Muscle of leg (tissue), 9 donors: ENCODE results near the gene NAIP. TPM values are rescaled to one million over a fixed set of nuclear protein-coding genes. Genes with fewer than 3 reads are reported as not detected.

ENCODE experiments used
- polyA plus RNA-seq, 8 donors: library from polyadenylated mRNA; unstranded; fragments of 120-200 nt; gene quantifications; one replicate each; pipeline versions ENCODE4 v1.2.1 to v1.2.3, GENCODE V29; 2013; ENCODE audit warnings: inconsistent platforms in 1 of 8, low replicate concordance in 1 of 8; ENCODE audit not compliant: insufficient read length in 8 of 8, insufficient read depth in 1 of 8
- total RNA-seq: library from RNA; stranded (reverse); fragments of 120-200 nt; gene quantifications from one replicate; pipeline ENCODE4 v1.2.4, GENCODE V29; 2013

The NAIP gene
- total and polyA plus RNA-seq, 9 donors = 8.0 to 20.5 (median 11.6) TPM

Other genes starting within 250 kb of the NAIP start
- gene SERF1A, start 124.7 kb downstream of the NAIP start, total RNA-seq = 2.8 TPM
- gene SERF1A, start 124.7 kb downstream of the NAIP start, polyA plus RNA-seq = 1 to 10 TPM; 1.4 to 4.7 (median 3.1) TPM
- 16.0 TPM for gene SMN1, start 100.3 kb downstream of the NAIP start, total RNA-seq
- gene SMN1, start 100.3 kb downstream of the NAIP start, polyA plus RNA-seq = 10 to 100 TPM; 31.9 to 45.0 (median 37.8) TPM
- 32.6 TPM for gene GTF2H2, start 42.3 kb upstream of the NAIP start, total RNA-seq
- gene GTF2H2, start 42.3 kb upstream of the NAIP start, polyA plus RNA-seq = 10 to 100 TPM; 11.0 to 29.8 (median 14.5) TPM